BJ (cell line): Measurements from ENCODE around the gene RGL2. TPM values are rescaled to one million over a fixed set of nuclear protein-coding genes. Genes with fewer than 3 reads are reported as not detected.
"Not testable (repeated sequence)": the region's sequence is repeated elsewhere in the genome, so short reads cannot be mapped to it uniquely, and the experiment has no call there.

ENCODE experiments used
- CTCF ChIA-PET: fragments of 350-600 bp; formaldehyde crosslinking; extraction: SDS; loops from one replicate; lab custom pipeline; 2021; ENCODE audit warnings: antibody characterized with exemption, inconsistent platforms; lab: Yijun Ruan, JAX
- POLR2A ChIA-PET: fragments of 300-600 bp; sonication (Branson Sonifier 250); formaldehyde crosslinking; extraction: SDS; loops from one replicate; lab custom pipeline; 2021; ENCODE audit warnings: antibody characterized with exemption; lab: Charles Lee
- DNase-seq: peaks from one replicate; pipeline ENCODE4 v3.0.0-alpha.2; 2011; ENCODE audit warnings: low read depth
- H3K27me3 ChIP-seq: 2 replicates; pipeline ENCODE4 v1.6.0; 2011; ENCODE audit warnings: low read length; ENCODE audit not compliant: control insufficient read depth, insufficient read depth
- H3K36me3 ChIP-seq: 2 replicates; pipeline ENCODE4 v1.5.1; 2011; ENCODE audit warnings: low read length; ENCODE audit not compliant: control insufficient read depth, insufficient read depth
- H3K4me3 ChIP-seq: 2 replicates; pipeline ENCODE4 v1.5.1; 2011; ENCODE audit warnings: low read depth, mild to moderate bottlenecking, control low read depth, low read length
- CTCF ChIP-seq: IDR thresholded peaks from 2 replicates; pipeline ENCODE4 v1.5.1; 2011; ENCODE audit warnings: low read depth, mild to moderate bottlenecking, control low read depth, inconsistent platforms, low read length, moderate library complexity; ENCODE audit not compliant: insufficient read depth
- polyA minus RNA-seq: library from RNA; depleted of rRNA, polyadenylated mRNA; stranded (reverse); fragments of >200 nt; gene quantifications from 2 replicates; pipeline ENCODE4 v1.2.3, GENCODE V29; 2011; rRNA and poly(A)+ RNA removed
- polyA plus RNA-seq: library from polyadenylated mRNA; depleted of rRNA; stranded (reverse); fragments of >200 nt; gene quantifications from 2 replicates; pipeline ENCODE4 v1.2.3, GENCODE V29; 2011; rRNA removed

Gene RGL2
- 24.2 and 35.2 TPM in 2 replicates for polyA plus RNA-seq
- 25.3 and 28.3 TPM in 2 replicates for polyA minus RNA-seq

GRCh38 chr6:33298773-33299236 lies at the start of gene RGL2:
TSS of gene RGL2 (minus strand) at chr6:33298942. CDS start at chr6:33298610, 332 bp downstream.
- Histone ChIP-seq H3K4me3 (peak within 1 kb of the TSS; percentile 81), H3K36me3 (peaks cover 10% of the 10 kb centered on the region), H3K27me3 (no peaks in the 10 kb centered on the region)
- ChIA-PET POLR2A (no interaction called here), CTCF (interaction anchor here (0.7 to 2.3 kb wide), 9 partner anchors 9 to 182 kb away, joined by 3 to 21 read pairs (median 5); partner anchors contain the start of genes B3GALT4, PFDN6 and WDR46)
- no peak for DNase-seq
- no peak for TF ChIP-seq CTCF

GRCh38 chr6:33347816-33348215 lies 49.1 kb upstream of the RGL2 start:
- no peak for TF ChIP-seq CTCF
- H3K27me3 ChIP-seq, result peaks cover 3% of the 10 kb centered on the region; the same call in 1 of the 2 replicates
- CTCF ChIA-PET, result no interaction called here

GRCh38 chr6:33346972-33347371 lies 48.2 kb upstream of the RGL2 start:
- H3K36me3 ChIP-seq, H3K27me3 ChIP-seq, CTCF ChIA-PET, DNase-seq, POLR2A ChIA-PET, H3K4me3 ChIP-seq: not testable (repeated sequence)

More at GRCh38 chr6:33347816-33348215, 49.1 kb upstream of the RGL2 start:
- POLR2A ChIA-PET, result no interaction called here
- H3K4me3 ChIP-seq, result no peak overlapping the region
- DNase-seq, result no peak
- no peaks in the 10 kb centered on the region for H3K36me3 ChIP-seq

- Histone ChIP-seq H3K36me3 (no peaks in the 10 kb centered on the region), H3K27me3 (peaks cover 5% of the 10 kb centered on the region; the same call in 1 of the 2 replicates), H3K4me3 (no peak overlapping the region)
- DNase-seq, result peak; percentile 86
- peak; percentile 48 for TF ChIP-seq CTCF
- POLR2A ChIA-PET, result no interaction called here
- CTCF ChIA-PET, result interaction anchor here (0.6 to 1.7 kb wide), 16 partner anchors 9 to 816 kb away, joined by 3 to 7 read pairs (median 3); no protein-coding TSS in a partner anchor
These were observed 46.3 kb upstream of the RGL2 start for GRCh38 chr6:33344701-33345697.

GRCh38 chr6:33343953-33344611 lies 45.3 kb upstream of the RGL2 start:
- Histone ChIP-seq H3K27me3 (peaks cover 3% of the 10 kb centered on the region; the same call in 1 of the 2 replicates), H3K36me3 (no peaks in the 10 kb centered on the region), H3K4me3 (no peak overlapping the region)
- ChIA-PET POLR2A (no interaction called here), CTCF (interaction anchor here (0.6 to 1.7 kb wide), 5 partner anchors 8 to 120 kb away, joined by 3 to 7 read pairs (median 4); no protein-coding TSS in a partner anchor)
- TF ChIP-seq CTCF, result no peak
- DNase-seq, result no peak

- POLR2A ChIA-PET, CTCF ChIA-PET, H3K4me3 ChIP-seq, H3K27me3 ChIP-seq, H3K36me3 ChIP-seq, DNase-seq: not testable (repeated sequence)
These were observed 44.8 kb upstream of the RGL2 start for GRCh38 chr6:33343606-33343952.
